MCF 10A (cell line): Measurements from ENCODE around the gene GARIN6. TPM values are rescaled to one million over a fixed set of nuclear protein-coding genes. Genes with fewer than 3 reads are reported as not detected.

ENCODE experiments used
- BruUV-seq: library from RNA; stranded (reverse); fragments of 400-500 nt; replicated peaks from 2 replicates; lab custom pipeline; 2021; lab: Mats Ljungman, UMichigan
- CTCF ChIA-PET: fragments of 300-600 bp; sonication (Branson Sonifier 250); formaldehyde crosslinking; extraction: SDS; loops from one replicate; lab custom pipeline; 2021; ENCODE audit warnings: antibody characterized with exemption, inconsistent platforms; lab: Yijun Ruan, JAX
- POLR2A ChIA-PET: fragments of 300-600, 350-650 bp; sonication (Branson Sonifier 250); formaldehyde crosslinking; extraction: SDS; loops from one replicate; lab custom pipeline; 2020; ENCODE audit warnings: antibody characterized with exemption, inconsistent platforms; lab: Yijun Ruan, JAX
- DNase-seq: peaks from one replicate; pipeline ENCODE4 v3.0.0-alpha.2; 2018; ENCODE audit not compliant: unreplicated experiment
- H3K27ac Mint-ChIP-seq: one replicate; pipeline ENCODE4 v1.8.0; 2022; ENCODE audit warnings: mild to moderate bottlenecking, low read depth, mixed read lengths; ENCODE audit not compliant: unreplicated experiment
- H3K27me3 Mint-ChIP-seq: one replicate; pipeline ENCODE4 v1.8.0; 2022; ENCODE audit warnings: mixed read lengths; ENCODE audit not compliant: insufficient read depth, unreplicated experiment
- H3K36me3 Mint-ChIP-seq: one replicate; pipeline ENCODE4 v1.8.0; 2022; ENCODE audit warnings: mild to moderate bottlenecking, moderate library complexity, mixed read lengths; ENCODE audit not compliant: insufficient read depth, unreplicated experiment
- H3K4me1 Mint-ChIP-seq: one replicate; pipeline ENCODE4 v1.8.0; 2022; ENCODE audit warnings: mixed read lengths; ENCODE audit not compliant: insufficient read depth, unreplicated experiment
- H3K4me3 Mint-ChIP-seq: one replicate; pipeline ENCODE4 v1.8.0; 2022; ENCODE audit warnings: mild to moderate bottlenecking, moderate library complexity, mixed read lengths; ENCODE audit not compliant: unreplicated experiment
- H3K9me3 Mint-ChIP-seq: one replicate; pipeline ENCODE4 v1.8.0; 2022; ENCODE audit warnings: mixed read lengths; ENCODE audit not compliant: unreplicated experiment
- CTCF ChIP-seq: fragments of 200-600 bp; IDR thresholded peaks from one replicate; pipeline ENCODE4 v1.8.0; 2022; ENCODE audit warnings: antibody characterized with exemption, mild to moderate bottlenecking; ENCODE audit not compliant: unreplicated experiment
- intact Hi-C: fragments of 100-400 bp; cut with micrococcal nuclease; formaldehyde crosslinking; loops from 2 replicates; pipeline ENCODE4 v1.14.1; 2022
- total RNA-seq: library from RNA; stranded (reverse); gene quantifications from 2 replicates; pipeline ENCODE4 v1.2.3, GENCODE V29; 2022

Gene GARIN6
- total RNA-seq, 1 experiment from 2014 or later: not detected

GRCh38 chr12:99649551-99649950 lies 2.0 kb downstream of the GARIN6 start:
- no peaks in the 10 kb centered on the region for H3K27me3 Mint-ChIP-seq
- intact Hi-C loops: no loop called here
- CTCF ChIA-PET: no interaction called here
- no TSS peak for BruUV-seq
- no peak for TF ChIP-seq CTCF
- POLR2A ChIA-PET: no interaction called here
- H3K9me3 Mint-ChIP-seq: no peaks in the 10 kb centered on the region
- no peaks in the 10 kb centered on the region for H3K4me1 Mint-ChIP-seq
- no peak overlapping the region for H3K27ac Mint-ChIP-seq
- no peak for DNase-seq
- H3K36me3 Mint-ChIP-seq: peaks cover 12% of the 10 kb centered on the region
- H3K4me3 Mint-ChIP-seq: no peak overlapping the region

- ChIA-PET POLR2A (interaction anchor here (0.7 kb wide), 1 partner anchor 615 kb away, joined by 3 read pairs; no protein-coding TSS in a partner anchor), CTCF (interaction anchor here (0.6 to 6.6 kb wide), 16 partner anchors 10 to 940 kb away, joined by 3 to 82 read pairs (median 4); no protein-coding TSS in a partner anchor)
- intact Hi-C loops: loop anchor here (1.0 kb wide), 2 partner anchors 272 to 616 kb away; no protein-coding TSS in a partner anchor
- DNase-seq: peak; percentile 6
- no peaks in the 10 kb centered on the region for H3K27me3 Mint-ChIP-seq
- no peaks in the 10 kb centered on the region for H3K9me3 Mint-ChIP-seq
- no TSS peak for BruUV-seq
- H3K4me1 Mint-ChIP-seq: no peaks in the 10 kb centered on the region
- H3K36me3 Mint-ChIP-seq: no peaks in the 10 kb centered on the region
- H3K27ac Mint-ChIP-seq: no peak overlapping the region
- TF ChIP-seq CTCF: peak; percentile 40
- H3K4me3 Mint-ChIP-seq: no peak overlapping the region
Measured at GRCh38 chr12:99658671-99659349, 11.3 kb downstream of the GARIN6 start.

- Mint-ChIP-seq H3K4me1 (peaks cover 6% of the 10 kb centered on the region), H3K9me3 (no peaks in the 10 kb centered on the region), H3K36me3 (peaks cover 4% of the 10 kb centered on the region), H3K27ac (no peak overlapping the region), H3K4me3 (no peak overlapping the region), H3K27me3 (no peaks in the 10 kb centered on the region)
- no TSS peak for BruUV-seq
- DNase-seq: no peak
- no peak for TF ChIP-seq CTCF
- intact Hi-C loops: no loop called here
- POLR2A ChIA-PET: no interaction called here
- CTCF ChIA-PET: no interaction called here
Measured at GRCh38 chr12:99670635-99671034, 23.1 kb downstream of the GARIN6 start.

- no peak overlapping the region for H3K4me3 Mint-ChIP-seq
- CTCF ChIA-PET: interaction anchor here (0.6 to 1.4 kb wide), 3 partner anchors 14 to 708 kb away, joined by 3 to 5 read pairs (median 3); no protein-coding TSS in a partner anchor
- no peak for TF ChIP-seq CTCF
- H3K27ac Mint-ChIP-seq: no peak overlapping the region
- H3K36me3 Mint-ChIP-seq: no peaks in the 10 kb centered on the region
- BruUV-seq: no TSS peak
- no peak for DNase-seq
- intact Hi-C loops: no loop called here
- H3K9me3 Mint-ChIP-seq: no peaks in the 10 kb centered on the region
- H3K4me1 Mint-ChIP-seq: no peaks in the 10 kb centered on the region
- no peaks in the 10 kb centered on the region for H3K27me3 Mint-ChIP-seq
- POLR2A ChIA-PET: no interaction called here
Measured at GRCh38 chr12:99680276-99680675, 32.7 kb downstream of the GARIN6 start.
